Measurements from ENCODE around the gene ABHD6. TPM values are rescaled to one million over a fixed set of nuclear protein-coding genes. Genes with fewer than 3 reads are reported as not detected.

ABHD6 gene
- total and polyA plus RNA-seq, 9 of the 15 experiments (the other 6 are each of a cell fraction or from before 2014, with no cell fraction given) = 0.53 to 3.6 (median 2.5) TPM

- TF ChIP-seq ZBTB40 (IDR thresholded peaks at IDR 0.05) (peak; percentile 89), ZBTB40 (CRISPR knock-in tag; IDR thresholded peaks at IDR 0.05) (no peak), KDM1A (IDR thresholded peaks at IDR 0.05) (no peak), UBTF (IDR thresholded peaks at IDR 0.05; ENCODE audit: borderline replicate concordance in 1 of 2, low read depth in 2 of 2, low read length in 2 of 2) (0 out of 4 replicates have a peak, but pooled peaks of 1 of the 2 experiments have one; percentile 24), MCM7 (IDR thresholded peaks at IDR 0.05) (no peak), MTF1 (CRISPR knock-in tag; IDR thresholded peaks at IDR 0.05; ENCODE audit: borderline replicate concordance) (no peak), TFAM (CRISPR knock-in tag; conservative IDR thresholded peaks at IDR 0.05) (no peak), PPARD (CRISPR knock-in tag; IDR thresholded peaks at IDR 0.05) (no peak), FIP1L1 (IDR thresholded peaks at IDR 0.05; ENCODE audit: low read depth, low read length, poor library complexity, severe bottlenecking) (no peak), SMAD1 (IDR thresholded peaks at IDR 0.05; ENCODE audit: low read depth, low read length, partially characterized antibody) (no peak), ZNF79 (CRISPR knock-in tag; IDR thresholded peaks at IDR 0.05; ENCODE audit: low read depth) (no peak), ZC3H8 (IDR thresholded peaks at IDR 0.05) (no peak), TGIF2 (CRISPR knock-in tag; IDR thresholded peaks at IDR 0.05) (no peak), NFIC (IDR thresholded peaks at IDR 0.05) (peak; percentile 56), TEAD1 (CRISPR knock-in tag; IDR thresholded peaks at IDR 0.05) (no peak)
Measured at GRCh38 chr3:58305882-58306711, 68.5 kb downstream of the ABHD6 start, which contains the start of the genes HTD2 and RPP14 (continued).

Data from K562 (cell line).